LNCaP clone FGC (cell line): ENCODE results near the gene PARD6G.

Source experiments
- DNase-seq: peaks from one replicate; pipeline ENCODE4 v3.0.0-alpha.2; 2011; ENCODE audit warnings: low read depth
- H3K4me3 ChIP-seq: 2 replicates; pipeline ENCODE4 v1.5.1; 2011; ENCODE audit warnings: mild to moderate bottlenecking, low read depth, low read length, control low read depth
- CTCF ChIP-seq: IDR thresholded peaks from 2 replicates; pipeline ENCODE4 v1.5.1; 2012; ENCODE audit warnings: mild to moderate bottlenecking; ENCODE audit not compliant: control insufficient read depth, insufficient read depth; ENCODE audit errors: extremely low read depth

The PARD6G gene

GRCh38 chr18:80232030-80232429 lies 15.3 kb downstream of the PARD6G start:
- no peak for DNase-seq
- no peak for TF ChIP-seq CTCF
- H3K4me3 ChIP-seq = no peak overlapping the region

- no peak overlapping the region for H3K4me3 ChIP-seq
- DNase-seq = no peak
- no peak for TF ChIP-seq CTCF
Measured at GRCh38 chr18:80231616-80232015, 15.7 kb downstream of the PARD6G start.

GRCh38 chr18:80231151-80231550 lies 16.2 kb downstream of the PARD6G start:
- TF ChIP-seq CTCF = no peak
- DNase-seq = no peak
- no peak overlapping the region for H3K4me3 ChIP-seq

- no peak for TF ChIP-seq CTCF
- H3K4me3 ChIP-seq = no peak overlapping the region
- no peak for DNase-seq
Measured at GRCh38 chr18:80229766-80230745, 17.3 kb downstream of the PARD6G start.

GRCh38 chr18:80229363-80229762 lies 18.0 kb downstream of the PARD6G start:
- no peak overlapping the region for H3K4me3 ChIP-seq
- TF ChIP-seq CTCF = no peak
- DNase-seq = no peak

- no peak for DNase-seq
- no peak for TF ChIP-seq CTCF
- no peak overlapping the region for H3K4me3 ChIP-seq
Measured at GRCh38 chr18:80228051-80228848, 19.1 kb downstream of the PARD6G start.
